LHCN-M2 (cell line): Measurements from ENCODE around the gene ORC6. TPM values are rescaled to one million over a fixed set of nuclear protein-coding genes. Genes with fewer than 3 reads are reported as not detected.
"Not testable (repeated sequence)": the region's sequence is repeated elsewhere in the genome, so short reads cannot be mapped to it uniquely, and the experiment has no call there.

Experiments
- DNase-seq: peaks from one replicate; pipeline ENCODE4 v3.0.0-alpha.2; 2012; ENCODE audit warnings: low read depth
- polyA plus RNA-seq: library from polyadenylated mRNA; unstranded; fragments of >200 nt; gene quantifications from one replicate; pipeline ENCODE4 v1.2.1, GENCODE V29; 2012; ENCODE audit warnings: missing spikeins
- total RNA-seq: library from RNA; depleted of rRNA; stranded (reverse); fragments of >200 nt; gene quantifications from 2 replicates; pipeline ENCODE4 v1.2.3, GENCODE V29; 2014; rRNA removed

ORC6 gene, protein sequence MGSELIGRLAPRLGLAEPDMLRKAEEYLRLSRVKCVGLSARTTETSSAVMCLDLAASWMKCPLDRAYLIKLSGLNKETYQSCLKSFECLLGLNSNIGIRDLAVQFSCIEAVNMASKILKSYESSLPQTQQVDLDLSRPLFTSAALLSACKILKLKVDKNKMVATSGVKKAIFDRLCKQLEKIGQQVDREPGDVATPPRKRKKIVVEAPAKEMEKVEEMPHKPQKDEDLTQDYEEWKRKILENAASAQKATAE
- 41.4 and 42.4 TPM in 2 replicates for total RNA-seq
- polyA plus RNA-seq, result 13.9 TPM

DNA sequence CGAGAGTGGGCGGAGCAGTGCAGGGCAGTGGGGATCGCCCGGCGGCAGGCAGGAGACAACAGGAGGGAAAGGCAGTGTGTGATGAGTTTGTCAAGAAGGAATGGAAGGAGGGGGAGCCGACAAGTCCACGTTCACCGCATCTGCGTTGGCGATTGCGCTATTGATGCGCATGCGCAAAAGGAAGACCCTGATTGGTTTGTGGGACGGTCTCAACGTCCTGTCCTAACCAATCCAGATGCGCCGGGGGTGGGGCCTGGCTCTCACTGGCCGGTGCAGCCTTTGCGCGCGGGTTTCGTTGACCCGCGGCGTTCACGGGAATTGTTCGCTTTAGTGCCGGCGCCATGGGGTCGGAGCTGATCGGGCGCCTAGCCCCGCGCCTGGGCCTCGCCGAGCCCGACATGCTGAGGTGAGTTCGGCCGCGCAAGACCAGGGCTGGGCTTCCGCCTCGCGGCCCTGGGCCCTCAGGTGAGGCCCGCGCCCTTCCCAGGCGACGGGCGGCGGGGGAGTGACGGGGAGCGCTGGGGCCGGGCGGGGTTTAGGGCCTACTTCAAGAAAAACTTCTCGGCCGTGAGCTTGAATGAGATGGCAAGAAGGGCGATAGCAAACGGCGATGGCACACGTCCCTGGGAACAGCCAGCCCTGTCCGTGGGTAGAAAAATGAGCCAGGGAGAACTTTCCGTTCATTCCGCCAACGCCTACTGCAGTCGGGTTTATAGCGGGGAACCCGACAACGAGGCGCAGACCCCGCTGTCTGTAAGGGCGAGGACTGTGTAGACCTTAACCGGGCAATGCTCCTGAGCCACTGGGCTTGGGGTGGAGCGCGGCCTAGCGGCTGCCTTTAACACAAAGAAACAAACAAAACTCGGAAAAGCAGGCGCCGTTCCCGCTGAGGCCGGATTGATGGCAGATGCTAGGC lies at the start of gene ORC6:
ORC6 (plus strand) TSS at position 295 of the 916 bp plus-strand sequence; CDS start at position 342, 47 bp downstream.
- peak; percentile 95 for DNase-seq

DNA sequence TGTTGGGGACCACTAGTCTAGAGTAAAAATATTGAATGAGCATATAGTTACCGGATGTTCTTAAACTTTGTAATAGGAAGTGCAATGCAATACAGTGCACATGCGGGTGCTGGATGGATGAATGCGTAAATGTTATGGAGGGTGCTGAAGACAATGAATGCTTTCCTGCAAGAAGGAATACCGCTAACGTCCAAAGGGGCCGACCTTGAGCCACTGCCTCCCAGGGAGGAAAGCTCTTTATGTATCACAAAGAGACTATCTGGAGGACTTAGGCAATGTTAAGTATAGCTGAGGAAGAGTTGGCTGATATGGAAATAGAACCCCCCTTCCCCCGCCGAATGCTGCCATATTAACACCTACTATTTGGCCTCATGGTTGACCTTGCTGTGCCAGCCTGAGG lies 40.8 kb upstream of the ORC6 start:
- peak; percentile 24 for DNase-seq

DNA sequence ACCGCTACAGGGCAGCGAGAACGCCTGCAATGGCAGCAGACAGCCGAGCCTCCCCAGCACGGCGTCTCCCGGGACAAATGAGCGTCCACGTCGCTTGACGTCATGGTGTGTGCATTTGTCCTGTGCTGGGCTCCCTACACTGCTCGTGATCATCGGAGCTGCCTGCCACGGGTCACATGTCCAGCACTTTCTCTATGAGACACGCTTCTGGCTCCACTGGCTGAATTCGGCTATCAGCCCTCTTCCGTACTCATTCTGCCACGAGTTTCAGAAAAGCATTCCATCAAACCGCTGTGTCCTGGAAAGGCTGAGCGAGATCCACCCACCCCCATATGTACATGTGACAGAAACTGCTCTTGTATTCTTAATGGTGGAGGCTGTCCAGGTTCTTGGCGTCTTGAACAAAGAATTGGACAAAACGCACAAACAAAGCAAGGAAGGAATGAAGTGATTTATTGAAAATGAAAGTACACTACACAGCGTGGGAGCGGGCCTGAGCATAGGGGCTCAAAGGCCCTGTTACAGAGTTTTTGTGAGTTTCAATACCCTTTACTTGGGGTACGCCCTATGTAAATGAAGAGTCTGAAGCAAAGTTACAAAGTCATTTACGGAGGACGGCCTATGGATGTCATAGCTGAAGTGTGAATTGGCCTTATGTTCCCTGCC lies 39.7 kb upstream of the ORC6 start:
- DNase-seq, result peak; percentile 89

DNA sequence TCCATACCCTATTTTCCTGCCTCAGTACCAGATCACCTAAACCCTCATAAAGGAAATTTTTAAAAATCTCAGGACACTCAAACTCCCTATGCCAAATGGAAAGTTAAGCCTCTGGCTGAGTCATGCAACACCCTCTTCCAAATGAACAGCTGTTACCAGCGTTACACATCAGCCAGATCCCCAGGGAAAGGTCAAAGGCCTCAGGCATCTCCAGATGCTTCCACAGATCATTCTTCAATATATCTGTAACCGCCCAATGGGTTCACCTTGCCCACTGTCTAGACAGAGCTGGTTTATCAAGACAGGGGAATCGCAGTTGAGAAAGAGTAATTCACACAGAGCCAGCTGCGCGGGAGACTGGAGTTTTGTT lies 39.2 kb upstream of the ORC6 start:
- peak; percentile 99 for DNase-seq

DNA sequence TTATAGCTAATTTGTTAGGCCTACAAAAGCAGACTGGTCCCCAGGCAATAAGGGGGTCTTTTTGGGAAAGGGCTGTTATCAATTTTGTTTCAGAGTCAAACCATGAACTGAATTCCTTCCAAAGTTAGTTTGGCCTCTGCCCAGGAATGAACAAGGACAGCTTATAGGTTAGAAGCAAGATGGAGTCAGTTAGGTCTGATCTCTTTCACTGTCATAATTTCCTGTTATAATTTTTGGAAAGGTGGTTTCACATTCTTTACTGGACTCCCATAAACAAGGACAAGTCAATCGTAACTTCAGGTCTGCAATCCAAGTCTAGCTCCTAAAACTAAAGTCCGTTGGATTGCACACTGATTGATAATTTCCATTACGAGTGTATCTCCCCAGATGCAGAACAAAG lies 38.2 kb upstream of the ORC6 start:
- no peak for DNase-seq

DNA sequence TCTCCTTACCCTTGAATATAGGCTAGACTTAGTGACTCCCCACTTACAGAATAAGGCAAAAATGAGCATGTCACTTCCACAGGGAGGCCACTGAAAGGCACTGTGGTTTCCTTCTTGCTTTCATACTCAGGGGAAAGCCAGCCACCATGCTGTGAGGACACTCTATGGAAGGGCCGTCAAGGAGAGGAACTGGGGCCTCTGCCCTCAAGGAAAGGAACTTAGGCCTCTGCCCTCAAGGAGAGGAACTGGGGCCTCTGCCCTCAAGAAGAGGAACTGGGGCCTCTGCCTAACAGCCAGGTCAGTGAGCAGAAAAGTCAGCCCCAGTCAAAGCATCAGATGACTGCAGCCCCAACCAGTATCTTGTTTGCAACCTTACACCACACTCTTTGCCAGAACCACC lies 30.5 kb upstream of the ORC6 start:
- no peak for DNase-seq

DNA sequence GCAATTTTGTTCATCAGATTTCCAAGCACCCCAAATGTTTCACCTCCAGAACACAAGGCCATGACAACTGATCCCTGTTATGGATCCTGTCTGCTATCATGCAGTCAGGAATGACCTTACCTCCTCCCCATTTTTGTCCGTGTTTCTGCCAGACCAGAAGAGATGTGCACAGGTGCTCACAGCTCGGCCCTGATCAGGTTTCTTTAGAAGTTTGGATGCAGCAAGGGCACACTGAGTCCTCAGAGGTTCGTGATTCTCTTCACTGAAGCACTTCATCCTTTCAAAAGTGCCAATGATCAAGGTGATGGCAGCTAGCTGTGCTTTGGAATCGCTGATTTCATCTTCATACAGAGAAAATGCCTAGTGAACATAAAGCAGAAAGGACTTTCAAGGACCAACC lies 27.3 kb upstream of the ORC6 start:
- DNase-seq, result no peak

DNA sequence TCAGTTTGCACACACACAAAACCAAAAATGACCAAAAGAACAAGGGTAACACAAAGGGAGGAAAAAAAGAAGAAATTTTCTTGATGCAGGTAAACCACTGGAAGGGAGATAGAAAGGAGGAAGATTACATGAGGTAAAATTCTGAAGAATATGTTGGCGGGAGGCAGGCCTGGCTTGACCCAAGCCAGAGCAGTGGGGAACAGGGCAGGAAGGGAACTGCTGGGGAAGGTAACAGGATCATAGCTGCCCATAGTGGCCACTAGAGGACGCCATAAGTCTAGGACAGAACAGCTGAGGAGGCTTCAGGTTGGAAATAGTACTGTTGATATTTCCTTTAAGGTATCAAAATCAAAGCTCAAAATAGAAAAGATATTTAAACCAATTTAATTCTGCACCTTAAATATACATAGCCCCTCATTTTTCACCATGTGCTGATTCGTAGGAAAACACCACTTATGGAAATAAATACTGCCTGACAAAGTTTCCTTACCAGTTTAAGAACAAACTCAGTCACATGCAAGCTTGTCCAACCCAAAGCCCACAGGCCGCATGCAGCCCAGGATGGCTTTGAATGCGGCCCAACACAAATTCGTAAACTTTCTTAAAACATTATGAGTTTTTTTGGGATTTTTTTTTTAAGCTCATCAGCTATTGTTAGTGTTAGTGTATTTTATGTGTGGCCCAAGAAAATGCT lies 16.0 kb upstream of the ORC6 start:
- DNase-seq, result peak; percentile 54

DNA sequence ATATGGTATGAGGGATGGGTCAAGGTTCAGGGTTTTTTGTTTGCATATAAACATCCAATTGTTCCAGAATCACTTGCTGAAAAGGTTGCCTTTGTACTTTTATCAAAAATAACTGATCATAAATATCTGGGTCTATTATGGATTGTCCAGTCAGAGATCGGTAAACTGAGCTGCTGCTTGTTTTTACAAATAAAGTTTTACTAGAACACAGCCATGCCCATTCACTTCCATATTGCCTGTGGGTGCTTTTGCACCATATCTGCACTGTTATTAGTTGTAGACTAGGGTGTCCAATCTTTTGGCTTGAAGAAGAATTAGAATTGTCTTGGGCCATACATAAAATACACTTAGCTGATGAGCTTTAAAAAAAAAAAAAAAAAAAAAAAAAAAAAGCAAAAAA lies 11.5 kb upstream of the ORC6 start:
- not testable (repeated sequence) for DNase-seq

DNA sequence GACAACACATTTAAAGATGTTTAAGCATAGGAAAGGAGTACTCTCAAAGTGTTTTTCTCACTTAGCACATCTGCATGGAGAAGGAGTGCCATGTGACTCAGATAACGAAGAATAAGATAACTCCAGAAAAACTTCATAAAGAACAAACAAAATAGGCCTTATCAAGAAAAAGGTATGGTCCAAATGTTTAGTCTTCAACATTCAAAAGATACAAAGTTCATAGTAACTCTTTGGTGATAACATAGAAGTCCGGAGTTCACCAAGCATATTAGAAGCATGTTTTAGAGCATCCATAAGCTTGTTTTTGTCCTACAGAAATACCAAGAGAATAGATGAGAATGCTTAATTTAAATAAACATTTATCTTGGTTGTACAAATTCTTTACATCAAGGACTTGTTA lies 7.6 kb upstream of the ORC6 start:
- not testable (repeated sequence) for DNase-seq

DNA sequence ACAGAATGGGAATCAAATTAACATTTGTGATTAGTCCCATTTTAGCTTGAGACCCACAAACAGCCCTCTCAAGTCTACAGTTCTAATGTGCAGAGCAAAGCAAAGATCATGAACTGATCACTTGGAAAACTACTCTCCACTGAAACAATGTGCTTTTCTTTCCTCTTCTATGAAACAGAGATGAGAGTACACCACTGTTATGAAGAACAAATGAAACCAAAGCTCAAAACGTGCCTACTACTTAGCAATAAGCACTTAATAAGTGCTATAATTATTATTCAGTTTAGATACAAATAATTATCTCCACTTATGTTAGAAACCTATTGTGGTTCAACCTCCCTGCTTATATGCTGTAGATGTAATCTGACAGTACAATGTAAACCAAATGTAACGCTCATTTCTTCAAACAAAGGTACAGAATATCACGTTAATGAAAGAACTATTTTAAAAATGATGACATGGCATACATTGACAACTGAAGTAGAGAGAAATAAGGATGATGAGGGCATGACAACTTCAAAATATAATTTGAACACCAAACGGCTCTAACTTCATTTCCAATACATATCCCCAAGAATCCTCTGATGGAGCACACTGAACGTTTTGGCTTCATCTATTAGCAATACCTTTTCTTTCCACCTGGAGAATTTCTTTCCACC lies 2.5 kb upstream of the ORC6 start:
- DNase-seq, result no peak

DNA sequence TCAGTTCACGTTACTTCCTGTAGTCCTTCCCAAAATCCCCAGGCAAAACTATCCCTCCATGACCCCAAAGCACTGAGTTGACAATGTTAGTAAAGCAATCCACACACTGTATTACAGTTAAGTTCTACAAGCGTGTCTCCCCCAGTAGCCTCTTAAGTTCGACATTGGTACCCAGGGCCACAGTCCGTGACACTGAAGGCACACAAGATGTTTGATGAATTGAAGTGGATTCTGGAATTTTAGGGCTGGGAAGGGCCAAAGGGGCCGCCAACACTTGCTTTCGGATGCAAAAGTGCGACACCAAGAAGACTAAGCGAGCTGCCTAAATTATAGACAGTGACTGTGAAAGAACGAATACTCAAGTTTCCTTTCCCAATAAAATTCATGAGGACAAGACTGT lies 2.0 kb upstream of the ORC6 start:
- DNase-seq, result no peak

DNA sequence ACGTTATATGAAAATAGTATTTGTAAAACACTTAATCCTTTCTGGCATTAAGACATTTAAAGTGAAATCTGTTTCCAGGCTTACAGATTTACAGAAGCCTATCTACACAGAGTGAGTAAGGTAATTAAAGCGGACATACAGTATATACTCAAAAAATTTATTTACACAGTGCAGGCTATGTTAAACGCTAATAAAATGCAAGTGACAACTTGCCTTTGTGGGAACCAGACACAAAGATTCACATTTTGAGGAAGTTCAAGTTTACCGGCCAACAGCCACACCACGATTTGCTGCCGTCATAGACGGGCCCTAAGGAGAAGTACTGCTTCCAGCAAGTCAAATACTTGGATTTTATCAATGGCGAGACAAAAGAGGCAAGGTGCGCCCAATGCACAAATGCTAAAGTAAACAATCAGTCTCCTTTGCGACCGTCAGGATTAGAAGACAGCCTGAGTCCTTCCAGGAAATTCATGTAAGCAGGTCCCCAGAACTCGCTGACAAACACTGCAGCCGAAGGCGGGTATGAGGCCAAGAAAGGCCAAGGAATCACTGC lies 1.3 kb upstream of the ORC6 start:
- no peak for DNase-seq

DNA sequence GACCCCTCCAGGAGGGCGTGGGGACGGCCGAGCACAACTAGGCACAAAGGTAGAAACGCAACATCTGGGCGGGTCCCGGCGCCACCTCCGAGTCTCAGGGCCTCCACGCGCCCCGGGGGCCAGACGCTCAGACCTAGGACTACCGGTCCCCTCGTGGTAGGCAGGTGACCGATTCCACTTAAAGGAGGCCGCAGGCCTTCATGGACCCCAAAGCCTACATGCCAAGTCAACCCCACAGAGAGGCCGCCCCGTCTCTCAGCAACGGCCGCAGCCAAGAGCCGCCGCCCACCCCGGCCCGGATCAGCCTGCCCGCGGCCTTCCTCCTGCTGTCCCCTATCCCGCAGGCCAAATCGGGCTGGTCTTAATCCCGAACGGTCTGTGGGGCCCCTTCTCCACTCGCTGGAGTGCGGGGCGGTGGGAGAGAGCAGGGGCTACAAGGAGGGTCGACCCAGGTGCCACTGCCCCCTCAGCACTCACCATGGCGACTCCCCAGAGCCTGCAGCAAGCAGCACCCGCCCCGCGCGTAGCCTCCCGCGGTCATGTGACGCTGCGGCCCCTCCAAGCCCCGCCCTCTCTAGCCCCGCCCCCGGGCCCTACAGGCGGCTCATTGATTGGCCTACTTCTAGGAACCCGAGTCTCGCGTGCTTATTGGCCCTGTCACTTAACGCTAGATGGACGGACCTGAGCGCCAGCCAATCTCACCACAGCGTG lies 650 bp upstream of the ORC6 start, which contains the start of gene VPS35:
VPS35 (minus strand) TSS at position 525 of the 711 bp plus-strand sequence; CDS start at position 480, 45 bp downstream.
- DNase-seq, result peak; percentile 98

DNA sequence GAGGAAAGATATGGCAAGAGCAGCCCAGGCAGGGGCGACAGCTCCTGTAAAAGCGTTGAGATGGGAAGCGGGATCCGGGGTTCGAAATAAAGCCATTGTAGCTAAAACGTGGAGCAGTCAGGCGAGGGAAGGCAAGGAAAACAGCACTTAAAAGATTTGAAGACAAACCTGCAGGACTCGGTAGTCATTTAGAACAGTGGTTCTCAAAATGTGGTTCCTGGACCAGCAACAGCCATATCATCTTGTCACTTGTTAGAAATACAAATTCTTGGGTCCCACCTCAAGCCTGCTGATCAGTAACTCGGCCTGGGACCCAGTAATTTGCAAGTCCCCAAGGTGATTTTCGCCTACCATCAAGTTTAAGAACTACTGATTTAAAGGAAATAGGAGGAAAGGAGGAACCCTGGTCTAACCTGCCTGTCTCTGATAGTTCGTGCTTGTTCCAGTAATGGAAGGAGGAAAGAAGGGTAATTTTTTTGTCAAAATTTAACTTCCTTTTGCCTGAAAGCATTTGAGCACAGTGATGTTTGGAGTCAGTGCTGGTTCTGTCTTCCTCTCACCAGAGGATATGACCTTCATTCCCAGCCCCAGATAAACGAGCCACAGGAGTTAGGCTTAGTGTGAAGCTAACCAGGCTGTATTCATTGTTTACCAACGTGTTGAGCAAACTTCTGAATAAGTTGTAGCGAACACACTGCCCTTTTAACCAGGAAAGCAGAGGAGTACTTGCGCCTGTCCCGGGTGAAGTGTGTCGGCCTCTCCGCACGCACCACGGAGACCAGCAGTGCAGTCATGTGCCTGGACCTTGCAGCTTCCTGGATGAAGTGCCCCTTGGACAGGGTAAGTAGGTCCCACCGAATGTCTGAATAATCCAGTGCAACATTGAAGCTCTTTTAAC lies 1.1 kb downstream of the ORC6 start:
- DNase-seq, result peak; percentile 15

DNA sequence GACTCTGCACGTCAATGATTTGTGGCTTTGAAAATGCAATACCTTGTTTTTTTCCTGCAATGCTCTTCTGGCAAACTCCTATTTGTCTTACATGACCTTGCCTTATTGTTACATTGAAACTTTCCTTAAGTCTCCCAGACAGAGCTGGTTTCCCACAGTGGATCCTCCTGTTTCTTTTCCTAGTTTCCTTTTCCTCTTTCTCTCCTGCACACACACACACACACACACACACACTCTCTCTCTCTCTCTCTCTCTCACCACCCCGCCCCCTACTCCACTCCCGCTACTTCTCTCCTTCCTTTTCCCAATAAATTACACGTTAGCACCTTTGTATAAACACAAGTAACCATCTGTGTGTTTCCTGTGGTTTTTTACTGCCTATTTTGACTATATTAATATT lies 2.3 kb downstream of the ORC6 start:
- no peak for DNase-seq

DNA sequence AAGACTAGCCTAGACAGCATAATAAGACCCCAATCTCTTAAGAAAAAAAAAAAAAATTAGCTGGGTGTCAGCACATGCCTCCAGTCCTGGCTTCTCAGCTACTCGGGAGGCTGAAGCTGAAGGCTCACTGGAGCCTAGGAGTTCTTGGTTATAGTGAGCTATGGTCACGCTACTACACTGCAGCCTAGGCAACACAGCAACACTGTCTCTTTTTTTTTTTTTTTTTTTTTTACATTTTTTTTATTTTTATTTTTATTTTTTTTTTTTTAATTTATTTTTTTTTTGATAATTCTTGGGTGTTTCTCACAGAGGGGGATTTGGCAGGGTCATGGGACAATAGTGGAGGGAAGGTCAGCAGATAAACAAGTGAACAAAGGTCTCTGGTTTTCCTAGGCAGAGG lies 4.1 kb downstream of the ORC6 start:
- DNase-seq, result no peak

DNA sequence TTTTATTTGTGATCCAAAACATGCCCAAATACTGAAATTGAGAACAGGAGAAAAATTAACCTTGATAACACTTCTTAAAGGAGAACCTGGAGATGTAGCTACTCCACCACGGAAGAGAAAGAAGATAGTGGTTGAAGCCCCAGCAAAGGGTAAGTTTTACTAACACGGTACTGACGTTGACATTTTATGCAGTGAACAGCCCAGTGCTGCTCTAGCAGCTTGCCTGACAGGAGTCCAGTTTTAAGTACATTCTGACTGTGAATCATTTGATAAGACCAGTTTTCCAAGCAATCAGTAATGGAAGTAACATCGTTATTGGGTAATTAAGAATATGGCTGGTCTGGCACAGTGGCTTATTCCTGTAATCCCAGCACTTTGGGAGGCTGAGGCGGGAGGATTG lies 6.5 kb downstream of the ORC6 start:
- no peak for DNase-seq

DNA sequence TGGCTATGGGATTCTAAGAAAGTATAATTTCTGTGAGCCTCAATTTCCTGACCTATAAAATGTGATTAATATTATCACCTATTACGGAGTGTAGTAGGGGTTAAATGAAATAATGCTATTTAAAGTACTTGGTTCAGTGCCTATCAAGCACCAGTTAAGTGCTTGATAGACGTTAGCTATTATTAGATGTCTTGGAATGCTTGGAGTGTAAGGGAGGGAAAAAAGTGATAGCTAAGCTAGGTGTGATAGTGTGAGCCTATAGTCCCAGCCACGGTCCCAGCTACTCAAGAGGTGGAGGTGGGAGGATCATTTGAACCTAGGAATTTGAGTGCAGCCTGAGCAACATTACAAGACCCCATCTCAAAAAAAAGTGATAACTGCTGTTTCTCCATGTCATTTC lies 7.5 kb downstream of the ORC6 start:
- no peak for DNase-seq
